ENCODE data around the gene BORCS6.

GRCh38 chr17:8160224-8160577, 29.8 kb downstream of the BORCS6 start:
- TF ChIP-seq CTCF (IDR thresholded peaks at IDR 0.05) (no peak), ZFX (IDR thresholded peaks at IDR 0.05; ENCODE audit: borderline replicate concordance) (no peak)

Measured in 22Rv1 (cell line).